HepG2 (cell line): ENCODE measurements around the gene CNGA2. TPM values are rescaled to one million over a fixed set of nuclear protein-coding genes. Genes with fewer than 3 reads are reported as not detected.

Source experiments
- ATAC-seq: fragments of 200-7000 bp; cut with Tn5 transposase; 3 replicates; pipeline ENCODE4 v1.9.1; 2020; ENCODE audit warnings: mild to moderate bottlenecking, moderate library complexity
- BruUV-seq: library from RNA; stranded (reverse); fragments of 400-500 nt; replicated peaks from 2 replicates; lab custom pipeline; 2021; lab: Mats Ljungman, UMichigan
- CTCF ChIA-PET: fragments of 300-600 bp; formaldehyde crosslinking; extraction: SDS; loops from one replicate; lab custom pipeline; 2021; ENCODE audit warnings: low total read pairs, inconsistent platforms, low intra/inter-chr PET ratio; lab: Yijun Ruan, JAX
- POLR2A ChIA-PET: fragments of 350-600 bp; sonication (Branson Sonifier 250); formaldehyde crosslinking; loops from one replicate; lab custom pipeline; 2020; ENCODE audit warnings: antibody characterized with exemption, inconsistent platforms; lab: Yijun Ruan, JAX
- DNase-seq: peaks from one replicate; pipeline ENCODE4 v3.0.0-alpha.2; 2015; ENCODE audit warnings: low spot score
- FAIRE-seq: peaks from 3 replicates; lab custom pipeline; 2011; peaks lifted over from hg19 to GRCh38; lab: Jason Lieb, UNC
- H2AFZ ChIP-seq: one replicate; pipeline ENCODE4 v1.6.1; 2011; ENCODE audit warnings: low read length, inconsistent platforms
- H3K27ac ChIP-seq: fragments of 300-600 bp; 3 replicates; pipeline ENCODE4 v1.8.0; 2011; ENCODE audit warnings: mixed run types, mild to moderate bottlenecking, mixed read lengths, low read length, inconsistent platforms; ENCODE audit not compliant: insufficient read depth; ENCODE audit errors: extremely low read length
- H3K27me3 ChIP-seq, 2 experiments: fragments of 200-600 bp in 1 of 2; 2 replicates in 1 of 2; 3 replicates in 1 of 2; pipeline versions ENCODE4 v1.6.0 to v1.8.0; 2011; ENCODE audit warnings: low read length in 2 of 2, mild to moderate bottlenecking in 2 of 2, moderate library complexity in 2 of 2, inconsistent platforms in 1 of 2; ENCODE audit not compliant: insufficient read depth in 2 of 2, control insufficient read depth in 1 of 2
- H3K36me3 ChIP-seq, 2 experiments: fragments of 200-600 bp in 1 of 2; replicated peaks in 1 of 2; 2 replicates in 1 of 2; 3 replicates in 1 of 2; pipeline versions ENCODE4 v1.5.1 to v1.8.0; 2011; ENCODE audit warnings: low read length in 2 of 2, inconsistent platforms in 1 of 2; ENCODE audit not compliant: insufficient read depth in 2 of 2, control insufficient read depth in 1 of 2
- H3K4me1 ChIP-seq: 2 replicates; pipeline ENCODE4 v1.5.1; 2012; ENCODE audit warnings: low read length, inconsistent platforms; ENCODE audit not compliant: insufficient read depth
- H3K4me2 ChIP-seq: 2 replicates; pipeline ENCODE4 v1.6.0; 2011; ENCODE audit warnings: low read depth, low read length, inconsistent platforms
- H3K4me3 ChIP-seq, 3 experiments: fragments of 200-600 bp in 1 of 3; sonication (generic), shearing (Covaris generic) in 1 of 3; replicated peaks in 1 of 3; 2 replicates each; pipeline ENCODE4 v1.5.1; 2011 to 2016; ENCODE audit warnings: low read length in 3 of 3, inconsistent platforms in 2 of 3, low read depth in 2 of 3, mild to moderate bottlenecking in 2 of 3, control low read depth in 1 of 3, mixed read lengths in 1 of 3; ENCODE audit not compliant: insufficient read depth in 1 of 3
- H3K79me2 ChIP-seq: one replicate; pipeline ENCODE4 v1.6.1; 2011; ENCODE audit warnings: low read length, inconsistent platforms; ENCODE audit not compliant: insufficient read depth
- H3K9ac ChIP-seq: 2 replicates; pipeline ENCODE4 v1.6.0; 2011; ENCODE audit warnings: mild to moderate bottlenecking, low read depth, low read length, inconsistent platforms; ENCODE audit not compliant: insufficient read depth
- H3K9me3 ChIP-seq: 2 replicates; pipeline ENCODE4 v1.5.1; 2012; ENCODE audit warnings: mild to moderate bottlenecking, low read length
- H4K20me1 ChIP-seq: 2 replicates; pipeline ENCODE4 v1.6.0; 2011; ENCODE audit warnings: inconsistent platforms, mild to moderate bottlenecking, low read length, moderate library complexity; ENCODE audit not compliant: insufficient read depth
- ARNT ChIP-seq: fragments of 450-650 bp; IDR thresholded peaks from 2 replicates; pipeline ENCODE4 v1.6.1; 2017
- GABPA ChIP-seq, 2 experiments: IDR thresholded peaks; 2 replicates each; pipeline ENCODE4 v1.6.1; 2011 to 2016; ENCODE audit warnings: low read depth in 2 of 2, low read length in 1 of 2, missing biosample characterization in 1 of 2, missing genetic modification characterization in 1 of 2
- HDAC6 ChIP-seq: fragments of 200-600 bp; sonication (generic); IDR thresholded peaks from 2 replicates; pipeline ENCODE4 v1.7.0; 2017; ENCODE audit warnings: mild to moderate bottlenecking, antibody characterized with exemption, low read length, low read depth
- MXD3 ChIP-seq: IDR thresholded peaks from 2 replicates; pipeline ENCODE4 v1.6.1; 2016; ENCODE audit warnings: mild to moderate bottlenecking, missing biosample characterization, missing genetic modification reagents
- MZF1 ChIP-seq: sonication (generic); formaldehyde crosslinking; IDR thresholded peaks from 2 replicates; pipeline ENCODE4 v1.8.1; 2023; ENCODE audit warnings: mild to moderate bottlenecking, missing genetic modification reagents, borderline replicate concordance
- SRY ChIP-seq: sonication (generic); formaldehyde crosslinking; IDR thresholded peaks from 2 replicates; pipeline ENCODE4 v1.8.0; 2022; ENCODE audit warnings: mild to moderate bottlenecking, missing genetic modification reagents
- ZNF230 ChIP-seq: sonication (generic); formaldehyde crosslinking; IDR thresholded peaks from 2 replicates; pipeline ENCODE4 v1.4.0; 2020; ENCODE audit warnings: mild to moderate bottlenecking, missing genetic modification reagents
- ZNF264 ChIP-seq: sonication (generic); formaldehyde crosslinking; IDR thresholded peaks from 2 replicates; pipeline ENCODE4 v1.4.0; 2020; ENCODE audit warnings: missing genetic modification reagents
- ZNF343 ChIP-seq: sonication (generic); formaldehyde crosslinking; IDR thresholded peaks from 2 replicates; pipeline ENCODE4 v1.4.0; 2020; ENCODE audit warnings: mild to moderate bottlenecking, missing genetic modification reagents
- ZNF816 ChIP-seq: sonication (generic); formaldehyde crosslinking; IDR thresholded peaks from 2 replicates; pipeline ENCODE4 v1.8.0; 2022; ENCODE audit warnings: missing genetic modification reagents, mild to moderate bottlenecking, borderline replicate concordance
- ZSCAN12 ChIP-seq: sonication (generic); formaldehyde crosslinking; IDR thresholded peaks from 2 replicates; pipeline ENCODE4 v1.9.0; 2021; ENCODE audit warnings: mild to moderate bottlenecking, missing genetic modification reagents
- WGBS: methylation state at CpG from one replicate; pipeline ENCODE4 v1.1.6; 2017; ENCODE audit warnings: low lambda C conversion rate; 5-methylcytosine and 5-hydroxymethylcytosine counted together
- in situ Hi-C: cut with HindIII; loops from 2 replicates; pipeline ENCODE4 v1.10.0; 2017; ENCODE audit warnings: low pct_unique_long_range_greater_than_20kb; ENCODE audit not compliant: extremely low pct_ligation_motif_present
- intact Hi-C: fragments of 100-400 bp; cut with micrococcal nuclease; formaldehyde crosslinking; loops from one replicate; pipeline ENCODE4 v1.10.0; 2022; ENCODE audit not compliant: unreplicated experiment
- polyA plus RNA-seq, 8 experiments: library from polyadenylated mRNA; depleted of rRNA in 3 of 8; stranded (reverse) in 7 of 8; unstranded in 1 of 8; fragments of >200 nt; fragmentation: Illumina TruSeq in 4 of 8; extraction: Trizol in 4 of 8; gene quantifications; 2 replicates each; pipeline versions ENCODE4 v1.2.1 to v1.2.3, GENCODE V29; 2011 to 2016; ENCODE audit warnings: low read depth in 4 of 8, missing spikeins in 1 of 8, mixed read lengths in 1 of 8; ENCODE audit not compliant: insufficient read depth in 1 of 8
- total RNA-seq, 5 experiments: library from RNA; depleted of rRNA; stranded (reverse); fragments of >200 nt; fragmentation: Illumina TruSeq; extraction: Trizol; gene quantifications; 2 replicates each; pipeline ENCODE4 v1.2.3, GENCODE V29; 2016; ENCODE audit warnings: low read depth in 1 of 5
- TF ChIP-seq, protein P1 (sequence below): sonication (generic); formaldehyde crosslinking; IDR thresholded peaks from 2 replicates; pipeline ENCODE4 v1.4.0; 2020; ENCODE audit warnings: mild to moderate bottlenecking, missing genetic modification reagents
- TF ChIP-seq, protein P2 (sequence below): sonication (generic); formaldehyde crosslinking; IDR thresholded peaks from 2 replicates; pipeline ENCODE4 v1.9.0; 2022; ENCODE audit warnings: low read depth, missing genetic modification reagents

Gene CNGA2
- total and polyA plus RNA-seq, 2 of the 13 experiments (the other 11 are each of a cell fraction or from before 2014, with no cell fraction given) = not detected

- H3K27me3 ChIP-seq = no peaks in the 10 kb centered on the region
- no peaks in the 10 kb centered on the region for H3K9me3 ChIP-seq
- no peak overlapping the region for H3K4me3 ChIP-seq
- no peak overlapping the region for H3K9ac ChIP-seq
- H2AFZ ChIP-seq = no peak overlapping the region
- no peak overlapping the region for H3K27ac ChIP-seq
- WGBS = 64% methylated on average over 5 of the region's 21 CpGs
- no peak overlapping the region for H3K4me2 ChIP-seq
- FAIRE-seq = no peak
- in situ Hi-C loops = loop anchor here (5.0 to 25.0 kb wide), 2 partner anchors 893 to 1068 kb away; partner anchors contain the start of gene GABRQ
- no peaks in the 10 kb centered on the region for H3K79me2 ChIP-seq
- BruUV-seq = no TSS peak
- ATAC-seq = no peak
- intact Hi-C loops = no loop called here
- H3K4me1 ChIP-seq = no peaks in the 10 kb centered on the region
- H3K36me3 ChIP-seq = no peaks in the 10 kb centered on the region
- CTCF ChIA-PET = no interaction called here
- no peaks in the 10 kb centered on the region for H4K20me1 ChIP-seq
- POLR2A ChIA-PET = no interaction called here
- TF ChIP-seq GABPA (IDR thresholded peaks at IDR 0.05; ENCODE audit: low read depth, low read length) (no peak), GABPA (CRISPR knock-in tag; IDR thresholded peaks at IDR 0.05; ENCODE audit: low read depth) (no peak), MXD3 (no peak), ZNF230 (no peak), ZSCAN12 (CRISPR knock-in tag) (no peak), ARNT (no peak), SRY (CRISPR knock-in tag) (no peak), ZNF343 (CRISPR knock-in tag) (no peak), ZNF264 (CRISPR knock-in tag) (no peak), HDAC6 (no peak), ZNF816 (CRISPR knock-in tag) (no peak), MZF1 (CRISPR knock-in tag) (no peak)
- TF ChIP-seq, protein P1, sequence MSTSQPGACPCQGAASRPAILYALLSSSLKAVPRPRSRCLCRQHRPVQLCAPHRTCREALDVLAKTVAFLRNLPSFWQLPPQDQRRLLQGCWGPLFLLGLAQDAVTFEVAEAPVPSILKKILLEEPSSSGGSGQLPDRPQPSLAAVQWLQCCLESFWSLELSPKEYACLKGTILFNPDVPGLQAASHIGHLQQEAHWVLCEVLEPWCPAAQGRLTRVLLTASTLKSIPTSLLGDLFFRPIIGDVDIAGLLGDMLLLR (CRISPR knock-in tag) = no peak
- TF ChIP-seq, protein P2, sequence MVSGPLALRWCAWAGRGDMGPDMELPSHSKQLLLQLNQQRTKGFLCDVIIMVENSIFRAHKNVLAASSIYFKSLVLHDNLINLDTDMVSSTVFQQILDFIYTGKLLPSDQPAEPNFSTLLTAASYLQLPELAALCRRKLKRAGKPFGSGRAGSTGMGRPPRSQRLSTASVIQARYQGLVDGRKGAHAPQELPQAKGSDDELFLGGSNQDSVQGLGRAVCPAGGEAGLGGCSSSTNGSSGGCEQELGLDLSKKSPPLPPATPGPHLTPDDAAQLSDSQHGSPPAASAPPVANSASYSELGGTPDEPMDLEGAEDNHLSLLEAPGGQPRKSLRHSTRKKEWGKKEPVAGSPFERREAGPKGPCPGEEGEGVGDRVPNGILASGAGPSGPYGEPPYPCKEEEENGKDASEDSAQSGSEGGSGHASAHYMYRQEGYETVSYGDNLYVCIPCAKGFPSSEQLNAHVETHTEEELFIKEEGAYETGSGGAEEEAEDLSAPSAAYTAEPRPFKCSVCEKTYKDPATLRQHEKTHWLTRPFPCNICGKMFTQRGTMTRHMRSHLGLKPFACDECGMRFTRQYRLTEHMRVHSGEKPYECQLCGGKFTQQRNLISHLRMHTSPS (CRISPR knock-in tag) = no peak
- DNase-seq = no peak
These were observed 9.3 kb downstream of the CNGA2 start for GRCh38 chrX:151743651-151744470.
